ENCODE data around the gene MICALL1.
"Not testable (repeated sequence)": the region's sequence is repeated elsewhere in the genome, so short reads cannot be mapped to it uniquely, and the experiment has no call there.

Gene MICALL1

GRCh38 chr22:37930270-37930951 is 24.3 kb downstream of the MICALL1 start:
- DNase-seq (ENCODE audit: low spot score) = peak; percentile 65

- no peak for DNase-seq (ENCODE audit: low spot score)
Observed at GRCh38 chr22:37930952-37931440, 24.9 kb downstream of the MICALL1 start.

GRCh38 chr22:37931893-37932389 is 25.8 kb downstream of the MICALL1 start:
- DNase-seq (ENCODE audit: low spot score) = peak; percentile 78

- DNase-seq (ENCODE audit: low spot score) = no peak
Observed at GRCh38 chr22:37932401-37932800, 26.3 kb downstream of the MICALL1 start.

GRCh38 chr22:37932821-37933578 is 26.9 kb downstream of the MICALL1 start:
- no peak for DNase-seq (ENCODE audit: low spot score)

GRCh38 chr22:37933711-37934376 is 27.7 kb downstream of the MICALL1 start:
- DNase-seq (ENCODE audit: low spot score) = peak; percentile 96

- no peak for DNase-seq (ENCODE audit: low spot score)
Observed at GRCh38 chr22:37940698-37941376, 34.7 kb downstream of the MICALL1 start.

GRCh38 chr22:37942133-37942532 is 36.0 kb downstream of the MICALL1 start:
- DNase-seq (ENCODE audit: low spot score) = no peak

- DNase-seq (ENCODE audit: low spot score) = no peak
Observed at GRCh38 chr22:37943136-37943824, 37.2 kb downstream of the MICALL1 start.

- no peak for DNase-seq (ENCODE audit: low spot score)
Observed at GRCh38 chr22:37943825-37944198, 37.7 kb downstream of the MICALL1 start.

GRCh38 chr22:37944423-37944822 is 38.3 kb downstream of the MICALL1 start:
- DNase-seq (ENCODE audit: low spot score) = not testable (repeated sequence)

- DNase-seq (ENCODE audit: low spot score) = not testable (repeated sequence)
Observed at GRCh38 chr22:37947142-37947795, 41.2 kb downstream of the MICALL1 start.

- DNase-seq (ENCODE audit: low spot score) = no peak
Observed at GRCh38 chr22:37951305-37951704, 45.2 kb downstream of the MICALL1 start.

GRCh38 chr22:37952629-37953028 is 46.5 kb downstream of the MICALL1 start:
- not testable (repeated sequence) for DNase-seq (ENCODE audit: low spot score)

GRCh38 chr22:37953062-37953436 is 47.0 kb downstream of the MICALL1 start:
- no peak for DNase-seq (ENCODE audit: low spot score)

- DNase-seq (ENCODE audit: low spot score) = peak; percentile 99
Observed at GRCh38 chr22:37953437-37954179, 47.5 kb downstream of the MICALL1 start, which contains the start of the genes C22orf23 and POLR2F. Gene C22orf23, minus strand, starts transcription at chr22:37953601. Its CDS starts 452 bp downstream, at chr22:37953149. Gene POLR2F, plus strand, starts transcription at chr22:37953699. Its CDS starts 89 bp downstream, at chr22:37953788.

GRCh38 chr22:37954686-37955085 is 48.6 kb downstream of the MICALL1 start:
- no peak for DNase-seq (ENCODE audit: low spot score)

GRCh38 chr22:37955825-37956397 is 49.8 kb downstream of the MICALL1 start:
- DNase-seq (ENCODE audit: low spot score) = not testable (repeated sequence)

- DNase-seq (ENCODE audit: low spot score) = no peak
Observed at GRCh38 chr22:37957232-37957631, 51.1 kb downstream of the MICALL1 start.

Measured in D341Med (cell line).